Measurements from ENCODE around the gene L3MBTL4. TPM values are rescaled to one million over a fixed set of nuclear protein-coding genes. Genes with fewer than 3 reads are reported as not detected.

L3MBTL4 gene
- total and polyA plus RNA-seq, 10 of the 15 experiments (the other 5 are each of a cell fraction or from before 2014, with no cell fraction given) = 1.3 to 8.7 (median 3.8) TPM

DNA sequence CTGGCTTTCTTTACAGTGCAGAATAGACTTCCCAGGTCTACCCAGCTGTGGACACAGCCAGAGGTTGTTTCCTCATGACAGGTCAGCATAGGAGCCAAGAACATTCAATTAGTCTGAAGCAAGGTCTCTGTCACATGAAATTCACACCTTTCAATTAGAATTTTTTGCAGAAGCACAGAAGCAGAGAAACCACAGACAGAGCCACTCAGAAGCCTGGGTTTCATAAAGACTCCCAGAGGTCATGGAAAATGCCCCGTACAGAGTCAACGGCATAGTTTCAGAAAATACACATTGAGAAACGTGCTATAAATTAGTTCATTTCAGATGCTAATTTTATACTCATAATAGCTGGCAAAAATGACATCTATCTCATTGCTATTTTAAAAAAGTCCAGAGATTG is 432.4 kb downstream of the L3MBTL4 start (continued):
- TF ChIP-seq, protein P1, sequence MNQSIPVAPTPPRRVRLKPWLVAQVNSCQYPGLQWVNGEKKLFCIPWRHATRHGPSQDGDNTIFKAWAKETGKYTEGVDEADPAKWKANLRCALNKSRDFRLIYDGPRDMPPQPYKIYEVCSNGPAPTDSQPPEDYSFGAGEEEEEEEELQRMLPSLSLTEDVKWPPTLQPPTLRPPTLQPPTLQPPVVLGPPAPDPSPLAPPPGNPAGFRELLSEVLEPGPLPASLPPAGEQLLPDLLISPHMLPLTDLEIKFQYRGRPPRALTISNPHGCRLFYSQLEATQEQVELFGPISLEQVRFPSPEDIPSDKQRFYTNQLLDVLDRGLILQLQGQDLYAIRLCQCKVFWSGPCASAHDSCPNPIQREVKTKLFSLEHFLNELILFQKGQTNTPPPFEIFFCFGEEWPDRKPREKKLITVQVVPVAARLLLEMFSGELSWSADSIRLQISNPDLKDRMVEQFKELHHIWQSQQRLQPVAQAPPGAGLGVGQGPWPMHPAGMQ (IDR thresholded peaks at IDR 0.05; ENCODE audit: borderline replicate concordance) = no peak
- TF ChIP-seq CBX3 (IDR thresholded peaks at IDR 0.05; ENCODE audit: borderline replicate concordance, low read depth) = no peak
- TF ChIP-seq PML (IDR thresholded peaks at IDR 0.05; ENCODE audit: low read length) = no peak
- peak; percentile 57; the same call in 1 of the 2 replicates for TF ChIP-seq ATF7 (IDR thresholded peaks at IDR 0.05; ENCODE audit: low read depth)
- TF ChIP-seq SMAD5 (IDR thresholded peaks at IDR 0.05; ENCODE audit: low read depth) = no peak
- TF ChIP-seq ETV6 (conservative IDR thresholded peaks at IDR 0.05 in 1 of 2, IDR thresholded peaks at IDR 0.05 in 1 of 2; ENCODE audit: borderline replicate concordance in 1 of 2, low read depth in 1 of 2) = no peak
- TF ChIP-seq, protein P2, sequence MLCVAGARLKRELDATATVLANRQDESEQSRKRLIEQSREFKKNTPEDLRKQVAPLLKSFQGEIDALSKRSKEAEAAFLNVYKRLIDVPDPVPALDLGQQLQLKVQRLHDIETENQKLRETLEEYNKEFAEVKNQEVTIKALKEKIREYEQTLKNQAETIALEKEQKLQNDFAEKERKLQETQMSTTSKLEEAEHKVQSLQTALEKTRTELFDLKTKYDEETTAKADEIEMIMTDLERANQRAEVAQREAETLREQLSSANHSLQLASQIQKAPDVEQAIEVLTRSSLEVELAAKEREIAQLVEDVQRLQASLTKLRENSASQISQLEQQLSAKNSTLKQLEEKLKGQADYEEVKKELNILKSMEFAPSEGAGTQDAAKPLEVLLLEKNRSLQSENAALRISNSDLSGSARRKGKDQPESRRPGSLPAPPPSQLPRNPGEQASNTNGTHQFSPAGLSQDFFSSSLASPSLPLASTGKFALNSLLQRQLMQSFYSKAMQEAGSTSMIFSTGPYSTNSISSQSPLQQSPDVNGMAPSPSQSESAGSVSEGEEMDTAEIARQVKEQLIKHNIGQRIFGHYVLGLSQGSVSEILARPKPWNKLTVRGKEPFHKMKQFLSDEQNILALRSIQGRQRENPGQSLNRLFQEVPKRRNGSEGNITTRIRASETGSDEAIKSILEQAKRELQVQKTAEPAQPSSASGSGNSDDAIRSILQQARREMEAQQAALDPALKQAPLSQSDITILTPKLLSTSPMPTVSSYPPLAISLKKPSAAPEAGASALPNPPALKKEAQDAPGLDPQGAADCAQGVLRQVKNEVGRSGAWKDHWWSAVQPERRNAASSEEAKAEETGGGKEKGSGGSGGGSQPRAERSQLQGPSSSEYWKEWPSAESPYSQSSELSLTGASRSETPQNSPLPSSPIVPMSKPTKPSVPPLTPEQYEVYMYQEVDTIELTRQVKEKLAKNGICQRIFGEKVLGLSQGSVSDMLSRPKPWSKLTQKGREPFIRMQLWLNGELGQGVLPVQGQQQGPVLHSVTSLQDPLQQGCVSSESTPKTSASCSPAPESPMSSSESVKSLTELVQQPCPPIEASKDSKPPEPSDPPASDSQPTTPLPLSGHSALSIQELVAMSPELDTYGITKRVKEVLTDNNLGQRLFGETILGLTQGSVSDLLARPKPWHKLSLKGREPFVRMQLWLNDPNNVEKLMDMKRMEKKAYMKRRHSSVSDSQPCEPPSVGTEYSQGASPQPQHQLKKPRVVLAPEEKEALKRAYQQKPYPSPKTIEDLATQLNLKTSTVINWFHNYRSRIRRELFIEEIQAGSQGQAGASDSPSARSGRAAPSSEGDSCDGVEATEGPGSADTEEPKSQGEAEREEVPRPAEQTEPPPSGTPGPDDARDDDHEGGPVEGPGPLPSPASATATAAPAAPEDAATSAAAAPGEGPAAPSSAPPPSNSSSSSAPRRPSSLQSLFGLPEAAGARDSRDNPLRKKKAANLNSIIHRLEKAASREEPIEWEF (IDR thresholded peaks at IDR 0.05; ENCODE audit: insufficient replicate concordance, low read depth, low read length) = no peak
- TF ChIP-seq, protein P3, sequence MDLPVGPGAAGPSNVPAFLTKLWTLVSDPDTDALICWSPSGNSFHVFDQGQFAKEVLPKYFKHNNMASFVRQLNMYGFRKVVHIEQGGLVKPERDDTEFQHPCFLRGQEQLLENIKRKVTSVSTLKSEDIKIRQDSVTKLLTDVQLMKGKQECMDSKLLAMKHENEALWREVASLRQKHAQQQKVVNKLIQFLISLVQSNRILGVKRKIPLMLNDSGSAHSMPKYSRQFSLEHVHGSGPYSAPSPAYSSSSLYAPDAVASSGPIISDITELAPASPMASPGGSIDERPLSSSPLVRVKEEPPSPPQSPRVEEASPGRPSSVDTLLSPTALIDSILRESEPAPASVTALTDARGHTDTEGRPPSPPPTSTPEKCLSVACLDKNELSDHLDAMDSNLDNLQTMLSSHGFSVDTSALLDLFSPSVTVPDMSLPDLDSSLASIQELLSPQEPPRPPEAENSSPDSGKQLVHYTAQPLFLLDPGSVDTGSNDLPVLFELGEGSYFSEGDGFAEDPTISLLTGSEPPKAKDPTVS (IDR thresholded peaks at IDR 0.05; ENCODE audit: low read depth, low read length) = no peak
- TF ChIP-seq RAD51 (IDR thresholded peaks at IDR 0.05) = no peak
- TF ChIP-seq, protein P4, sequence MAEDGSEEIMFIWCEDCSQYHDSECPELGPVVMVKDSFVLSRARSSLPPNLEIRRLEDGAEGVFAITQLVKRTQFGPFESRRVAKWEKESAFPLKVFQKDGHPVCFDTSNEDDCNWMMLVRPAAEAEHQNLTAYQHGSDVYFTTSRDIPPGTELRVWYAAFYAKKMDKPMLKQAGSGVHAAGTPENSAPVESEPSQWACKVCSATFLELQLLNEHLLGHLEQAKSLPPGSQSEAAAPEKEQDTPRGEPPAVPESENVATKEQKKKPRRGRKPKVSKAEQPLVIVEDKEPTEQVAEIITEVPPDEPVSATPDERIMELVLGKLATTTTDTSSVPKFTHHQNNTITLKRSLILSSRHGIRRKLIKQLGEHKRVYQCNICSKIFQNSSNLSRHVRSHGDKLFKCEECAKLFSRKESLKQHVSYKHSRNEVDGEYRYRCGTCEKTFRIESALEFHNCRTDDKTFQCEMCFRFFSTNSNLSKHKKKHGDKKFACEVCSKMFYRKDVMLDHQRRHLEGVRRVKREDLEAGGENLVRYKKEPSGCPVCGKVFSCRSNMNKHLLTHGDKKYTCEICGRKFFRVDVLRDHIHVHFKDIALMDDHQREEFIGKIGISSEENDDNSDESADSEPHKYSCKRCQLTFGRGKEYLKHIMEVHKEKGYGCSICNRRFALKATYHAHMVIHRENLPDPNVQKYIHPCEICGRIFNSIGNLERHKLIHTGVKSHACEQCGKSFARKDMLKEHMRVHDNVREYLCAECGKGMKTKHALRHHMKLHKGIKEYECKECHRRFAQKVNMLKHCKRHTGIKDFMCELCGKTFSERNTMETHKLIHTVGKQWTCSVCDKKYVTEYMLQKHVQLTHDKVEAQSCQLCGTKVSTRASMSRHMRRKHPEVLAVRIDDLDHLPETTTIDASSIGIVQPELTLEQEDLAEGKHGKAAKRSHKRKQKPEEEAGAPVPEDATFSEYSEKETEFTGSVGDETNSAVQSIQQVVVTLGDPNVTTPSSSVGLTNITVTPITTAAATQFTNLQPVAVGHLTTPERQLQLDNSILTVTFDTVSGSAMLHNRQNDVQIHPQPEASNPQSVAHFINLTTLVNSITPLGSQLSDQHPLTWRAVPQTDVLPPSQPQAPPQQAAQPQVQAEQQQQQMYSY (CRISPR knock-in tag; IDR thresholded peaks at IDR 0.05) = no peak
- TF ChIP-seq SUZ12 (IDR thresholded peaks at IDR 0.05; ENCODE audit: unreplicated experiment) = no peak
- TF ChIP-seq HDAC6 (IDR thresholded peaks at IDR 0.05; ENCODE audit: unreplicated experiment) = no peak
- no peak for TF ChIP-seq KDM1A (IDR thresholded peaks at IDR 0.05; ENCODE audit: borderline replicate concordance)
- TF ChIP-seq NFXL1 (IDR thresholded peaks at IDR 0.05; ENCODE audit: borderline replicate concordance) = no peak
- TF ChIP-seq EGR1 (IDR thresholded peaks at IDR 0.05; ENCODE audit: borderline replicate concordance in 1 of 2, low read depth in 2 of 2, low read length in 2 of 2) = no peak
- no peak for TF ChIP-seq ZNF217 (IDR thresholded peaks at IDR 0.05)
- TF ChIP-seq, protein P5, sequence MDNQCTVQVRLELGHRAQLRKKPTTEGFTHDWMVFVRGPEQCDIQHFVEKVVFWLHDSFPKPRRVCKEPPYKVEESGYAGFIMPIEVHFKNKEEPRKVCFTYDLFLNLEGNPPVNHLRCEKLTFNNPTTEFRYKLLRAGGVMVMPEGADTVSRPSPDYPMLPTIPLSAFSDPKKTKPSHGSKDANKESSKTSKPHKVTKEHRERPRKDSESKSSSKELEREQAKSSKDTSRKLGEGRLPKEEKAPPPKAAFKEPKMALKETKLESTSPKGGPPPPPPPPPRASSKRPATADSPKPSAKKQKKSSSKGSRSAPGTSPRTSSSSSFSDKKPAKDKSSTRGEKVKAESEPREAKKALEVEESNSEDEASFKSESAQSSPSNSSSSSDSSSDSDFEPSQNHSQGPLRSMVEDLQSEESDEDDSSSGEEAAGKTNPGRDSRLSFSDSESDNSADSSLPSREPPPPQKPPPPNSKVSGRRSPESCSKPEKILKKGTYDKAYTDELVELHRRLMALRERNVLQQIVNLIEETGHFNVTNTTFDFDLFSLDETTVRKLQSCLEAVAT (IDR thresholded peaks at IDR 0.05) = peak; percentile 42; the same call in 1 of the 2 replicates
